Vein endothelial cell (primary cell): ENCODE results near the gene FAM209A. TPM values are rescaled to one million over a fixed set of nuclear protein-coding genes. Genes with fewer than 3 reads are reported as not detected.

ENCODE experiments used
- total RNA-seq: library from RNA; depleted of rRNA; stranded (reverse); fragments of >200 nt; gene quantifications from 2 replicates; pipeline ENCODE4 v1.2.3, GENCODE V29; 2012

FAM209A gene
- total RNA-seq = not detected in 2 replicates

GRCh38 chr20:56524444-56524843 lies at the start of gene FAM209A:
Gene FAM209A, plus strand, starts transcription at chr20:56524744. Its CDS starts 65 bp downstream, at chr20:56524809.

GRCh38 chr20:56532946-56533345 lies 8.4 kb downstream of the FAM209A start, which contains the start of gene FAM209B:
Gene FAM209B, plus strand, starts transcription at chr20:56533246. Its CDS starts 96 bp downstream, at chr20:56533342.

Other genes with a start within 250 kb of the FAM209A start
- gene FAM210B, start 165.8 kb upstream of the FAM209A start, total RNA-seq = 52.1 and 54.2 TPM in 2 replicates
- gene AURKA, start 132.5 kb upstream of the FAM209A start, total RNA-seq = 18.6 and 43.6 TPM in 2 replicates
- gene CSTF1, start 132.1 kb upstream of the FAM209A start, total RNA-seq = 31.7 and 43.6 TPM in 2 replicates
- gene CASS4, start 112.5 kb upstream of the FAM209A start, total RNA-seq = under 0.01 TPM in 2 replicates
- 72.5 and 75.3 TPM in 2 replicates for gene RTF2, start 56.1 kb upstream of the FAM209A start, total RNA-seq
- not detected in 2 replicates for gene FAM209B, start 8.5 kb downstream of the FAM209A start, total RNA-seq
- under 0.01 TPM in 1 of 2 replicates, not detected in the other for gene TFAP2C, start 104.6 kb downstream of the FAM209A start, total RNA-seq